SK-N-SH (cell line): ENCODE data around the gene MICU2. TPM values are rescaled to one million over a fixed set of nuclear protein-coding genes. Genes with fewer than 3 reads are reported as not detected.
A peak's percentile ranks its signal among the peaks of the same experiment; 100 is the strongest.

Experiments used
- CTCF ChIA-PET: fragments of 300-600, 350-600 bp; formaldehyde crosslinking; extraction: SDS; loops from one replicate; lab custom pipeline; 2021; lab: Yijun Ruan, JAX
- POLR2A ChIA-PET: fragments of 350-600 bp; sonication (Branson Sonifier 250); formaldehyde crosslinking; extraction: SDS; loops from one replicate; lab custom pipeline; 2020; ENCODE audit warnings: antibody characterized with exemption, inconsistent platforms; lab: Yijun Ruan, JAX
- DNase-seq: peaks from one replicate; pipeline ENCODE4 v3.0.0; 2012
- H2AFZ ChIP-seq: fragments of 200-600 bp; sonication (generic); 2 replicates; pipeline ENCODE4 v1.8.1; 2016; ENCODE audit warnings: antibody characterized with exemption, mild to moderate bottlenecking, low read depth
- H3F3A ChIP-seq: fragments of 200-600 bp; sonication (generic); replicated peaks from 2 replicates; pipeline ENCODE3; 2016; ENCODE audit warnings: antibody characterized with exemption, mild to moderate bottlenecking; ENCODE audit not compliant: insufficient read depth
- H3K27ac ChIP-seq, 2 experiments: fragments of 200-500 bp in 1 of 2; fragments of 200-600 bp in 1 of 2; sonication (Bioruptor generic) in 1 of 2; sonication (generic), shearing (Covaris generic) in 1 of 2; 2 replicates each; pipeline versions ENCODE4 v1.5.1 to v1.6.1; 2014 to 2016; ENCODE audit warnings: low read depth in 2 of 2, inconsistent platforms in 1 of 2, low read length in 1 of 2, mild to moderate bottlenecking in 1 of 2, mixed read lengths in 1 of 2
- H3K27me3 ChIP-seq: fragments of 200-600 bp; sonication (generic), shearing (Covaris generic); 2 replicates; pipeline ENCODE4 v1.6.1; 2016; ENCODE audit warnings: mixed run types; ENCODE audit not compliant: insufficient read depth
- H3K36me3 ChIP-seq, 2 experiments: fragments of 200-500 bp in 1 of 2; fragments of 200-600 bp in 1 of 2; sonication (Bioruptor generic) in 1 of 2; sonication (generic) in 1 of 2; replicated peaks in 1 of 2; 2 replicates each; pipeline versions ENCODE3 to v1.5.1; 2014 to 2016; ENCODE audit warnings: low read length in 1 of 2, mild to moderate bottlenecking in 1 of 2; ENCODE audit not compliant: insufficient read depth in 2 of 2, control insufficient read depth in 1 of 2
- H3K4me1 ChIP-seq, 2 experiments: fragments of 200-500 bp in 1 of 2; fragments of 200-600 bp in 1 of 2; sonication (Bioruptor generic) in 1 of 2; sonication (generic), shearing (Covaris generic) in 1 of 2; 2 replicates each; pipeline versions ENCODE4 v1.5.1 to v1.6.1; 2014 to 2016; ENCODE audit warnings: low read depth in 1 of 2, low read length in 1 of 2, mixed run types in 1 of 2; ENCODE audit not compliant: insufficient read depth in 2 of 2, control insufficient read depth in 1 of 2
- H3K4me2 ChIP-seq: fragments of 200-600 bp; sonication (generic), shearing (Covaris generic); 2 replicates; pipeline ENCODE4 v1.6.1; 2017; ENCODE audit warnings: mixed run types
- H3K4me3 ChIP-seq, 2 experiments: fragments of 200-500 bp in 1 of 2; fragments of 200-600 bp in 1 of 2; sonication (Bioruptor generic) in 1 of 2; sonication (generic), shearing (Covaris generic) in 1 of 2; 2 replicates each; pipeline versions ENCODE4 v1.5.1 to v1.8.1; 2014 to 2016; ENCODE audit warnings: low read depth in 2 of 2, inconsistent platforms in 1 of 2, low read length in 1 of 2, mild to moderate bottlenecking in 1 of 2, mixed read lengths in 1 of 2, moderate library complexity in 1 of 2
- H3K79me2 ChIP-seq: fragments of 200-600 bp; sonication (generic); 2 replicates; pipeline ENCODE4 v1.8.1; 2017; ENCODE audit warnings: mild to moderate bottlenecking; ENCODE audit not compliant: insufficient read depth
- H3K9ac ChIP-seq: fragments of 200-600 bp; sonication (generic); 2 replicates; pipeline ENCODE4 v1.6.1; 2017; ENCODE audit warnings: mixed run types
- H3K9me2 ChIP-seq: fragments of 200-600 bp; sonication (generic); 2 replicates; pipeline ENCODE4 v1.6.1; 2017; ENCODE audit warnings: mixed run types
- H3K9me3 ChIP-seq: fragments of 200-600 bp; sonication (generic); 2 replicates; pipeline ENCODE4 v1.6.1; 2017; ENCODE audit warnings: mixed run types, mild to moderate bottlenecking, moderate library complexity
- H4K20me1 ChIP-seq: fragments of 200-600 bp; sonication (generic); 2 replicates; pipeline ENCODE4 v1.6.1; 2017; ENCODE audit warnings: mild to moderate bottlenecking, mixed run types; ENCODE audit not compliant: insufficient read depth
- CTCF ChIP-seq: fragments of 200-600 bp; sonication (generic); IDR thresholded peaks from 2 replicates; pipeline ENCODE4 v1.6.1; 2017; ENCODE audit warnings: antibody characterized with exemption, mild to moderate bottlenecking, moderate library complexity
- FOXJ3 ChIP-seq: sonication (generic); formaldehyde crosslinking; IDR thresholded peaks from 2 replicates; pipeline ENCODE4 v1.5.1; 2020; ENCODE audit warnings: mild to moderate bottlenecking, missing genetic modification reagents
- GABPA ChIP-seq: IDR thresholded peaks from 2 replicates; pipeline ENCODE4 v1.4.0; 2012; ENCODE audit warnings: low read depth, mild to moderate bottlenecking
- IRF3 ChIP-seq: fragments of 150-350 bp; IDR thresholded peaks from 2 replicates; pipeline ENCODE4 v1.6.1; 2016; ENCODE audit warnings: mild to moderate bottlenecking, low read depth, low read length
- MAX ChIP-seq: IDR thresholded peaks from 2 replicates; pipeline ENCODE4 v1.4.0; 2012; ENCODE audit warnings: low read depth
- MEF2A ChIP-seq: IDR thresholded peaks from 2 replicates; pipeline ENCODE4 v1.4.0; 2012; ENCODE audit warnings: low read depth, borderline replicate concordance
- RCOR1 ChIP-seq: fragments of 150-350 bp; IDR thresholded peaks from 2 replicates; pipeline ENCODE4 v1.6.1; 2017; ENCODE audit warnings: antibody characterized with exemption, low read length
- REST ChIP-seq: IDR thresholded peaks from 2 replicates; pipeline ENCODE4 v1.6.1; 2012; ENCODE audit warnings: mild to moderate bottlenecking, low read depth, low read length, moderate library complexity
- RXRA ChIP-seq: IDR thresholded peaks from 2 replicates; pipeline ENCODE4 v1.4.0; 2012; ENCODE audit warnings: low read depth, mild to moderate bottlenecking, borderline replicate concordance
- SIN3A ChIP-seq: IDR thresholded peaks from 2 replicates; pipeline ENCODE4 v1.6.1; 2012; ENCODE audit warnings: low read depth, mild to moderate bottlenecking, low read length, moderate library complexity, borderline replicate concordance
- SMC3 ChIP-seq: IDR thresholded peaks from 2 replicates; pipeline ENCODE4 v1.6.1; 2012; ENCODE audit warnings: low read depth, low read length, improper control_type of control experiment
- TAF1 ChIP-seq: IDR thresholded peaks from 2 replicates; pipeline ENCODE4 v1.6.1; 2012; ENCODE audit warnings: low read depth, mild to moderate bottlenecking, low read length, moderate library complexity, borderline replicate concordance
- TEAD4 ChIP-seq: IDR thresholded peaks from 2 replicates; pipeline ENCODE4 v1.4.0; 2012; ENCODE audit warnings: mild to moderate bottlenecking, borderline replicate concordance; ENCODE audit not compliant: insufficient read depth
- WGBS: methylation state at CpG from one replicate; pipeline ENCODE4 v1.1.6; 2017; ENCODE audit warnings: low lambda C conversion rate; 5-methylcytosine and 5-hydroxymethylcytosine counted together
- polyA plus RNA-seq, 3 experiments: library from polyadenylated mRNA; depleted of rRNA; stranded (reverse); fragments of >200 nt; gene quantifications; 2 replicates each; pipeline ENCODE4 v1.2.3, GENCODE V29; 2012

MICU2 gene
- polyA plus RNA-seq, 1 of the 3 experiments (the other 2 are of a cell fraction): 46.4 TPM

- no peaks in the 10 kb centered on the region for H3K9me2 ChIP-seq
- H4K20me1 ChIP-seq: no peaks in the 10 kb centered on the region
- no peak for DNase-seq
- no peaks in the 10 kb centered on the region for H3K9me3 ChIP-seq
- H3K36me3 ChIP-seq: no peaks in the 10 kb centered on the region
- H3K4me1 ChIP-seq: no peaks in the 10 kb centered on the region; a peak in 1 of 4 replicates
- H3K4me2 ChIP-seq: no peak overlapping the region
- H3K27me3 ChIP-seq: no peaks in the 10 kb centered on the region
- no peak overlapping the region for H3K4me3 ChIP-seq
- H3K79me2 ChIP-seq: peaks cover 3% of the 10 kb centered on the region; the same call in 1 of the 2 replicates
- H3K27ac ChIP-seq: no peak overlapping the region
- H3K9ac ChIP-seq: no peak overlapping the region
- peaks cover 7% of the 10 kb centered on the region for H3F3A ChIP-seq
- TF ChIP-seq IRF3 (no peak), RXRA (no peak), SIN3A (no peak), REST (no peak), TAF1 (no peak), RCOR1 (no peak), SMC3 (no peak), FOXJ3 (CRISPR knock-in tag) (no peak), TEAD4 (no peak), MAX (no peak), GABPA (no peak)
- ChIA-PET CTCF (interaction anchor here (3.1 kb wide), 1 partner anchor 14 kb away, joined by 15 read pairs; no protein-coding TSS in a partner anchor), POLR2A (no interaction called here)
- 0 out of 2 replicates have a peak overlapping the region, but pooled peaks have one; percentile 6 for H2AFZ ChIP-seq
These were observed 140.5 kb downstream of the MICU2 start for GRCh38 chr13:21463424-21463823.

- no peak overlapping the region for H3K4me3 ChIP-seq
- H3K9me3 ChIP-seq: no peaks in the 10 kb centered on the region
- ChIA-PET POLR2A (no interaction called here), CTCF (interaction anchor here (1.3 kb wide), 1 partner anchor 16 kb away, joined by 5 read pairs; no protein-coding TSS in a partner anchor)
- H3K4me2 ChIP-seq: no peak overlapping the region
- no peaks in the 10 kb centered on the region for H3K36me3 ChIP-seq
- DNase-seq: no peak
- TF ChIP-seq CTCF: no peak
- no peak for TF ChIP-seq GABPA
- no peak for TF ChIP-seq MEF2A
- TF ChIP-seq TAF1: no peak
- H4K20me1 ChIP-seq: peaks cover 7% of the 10 kb centered on the region; the same call in 1 of the 2 replicates
- H3K4me1 ChIP-seq: peaks cover 2 to 7% of the 10 kb centered on the region in 2 experiments; a peak in 3 of 4 replicates
- H3K9me2 ChIP-seq: no peaks in the 10 kb centered on the region
- peaks cover 7% of the 10 kb centered on the region for H3F3A ChIP-seq
- no peak overlapping the region for H2AFZ ChIP-seq
- H3K27me3 ChIP-seq: no peaks in the 10 kb centered on the region
- H3K79me2 ChIP-seq: peaks cover 26% of the 10 kb centered on the region
- 71% methylated on average over 3 of the region's 3 CpGs for WGBS
- no peak overlapping the region for H3K9ac ChIP-seq
- no peak overlapping the region for H3K27ac ChIP-seq
These were observed 142.8 kb downstream of the MICU2 start for GRCh38 chr13:21461131-21461530.
